H1 (cell line): ENCODE measurements around the gene RAMACL. TPM values are rescaled to one million over a fixed set of nuclear protein-coding genes. Genes with fewer than 3 reads are reported as not detected.

ENCODE experiments used
- CTCF ChIA-PET: fragments of 300-600 bp; sonication (Branson Sonifier 250); formaldehyde crosslinking; loops from one replicate; lab custom pipeline; 2021; ENCODE audit not compliant: partially characterized antibody; lab: Charles Lee
- POLR2A ChIA-PET: fragments of 300-600 bp; sonication (Branson Sonifier 250); formaldehyde crosslinking; loops from one replicate; lab custom pipeline; 2021; ENCODE audit warnings: inconsistent platforms; ENCODE audit not compliant: partially characterized antibody; lab: Charles Lee
- DNase-seq, 2 experiments: peaks; one replicate each; pipeline versions ENCODE4 v3.0.0 to v3.0.0-alpha.2; 2010 to 2022; ENCODE audit warnings: low spot score in 2 of 2, low read depth in 1 of 2, mixed read lengths in 1 of 2
- FAIRE-seq: peaks from 2 replicates; lab custom pipeline; 2011; peaks lifted over from hg19 to GRCh38; lab: Jason Lieb, UNC
- H2AFZ ChIP-seq: 2 replicates; pipeline ENCODE4 v1.8.1; 2012; ENCODE audit warnings: low read length, inconsistent platforms
- H2AK5ac ChIP-seq: 2 replicates; pipeline ENCODE4 v1.6.1; 2013; ENCODE audit warnings: low read depth, low read length
- H2BK120ac ChIP-seq: replicated peaks from 2 replicates; pipeline ENCODE3; 2013; ENCODE audit warnings: low read depth, low read length, inconsistent platforms
- H2BK12ac ChIP-seq: 2 replicates; pipeline ENCODE4 v1.6.1; 2013; ENCODE audit warnings: low read depth, low read length
- H2BK15ac ChIP-seq: 2 replicates; pipeline ENCODE4 v1.6.1; 2013; ENCODE audit warnings: low read length
- H2BK20ac ChIP-seq: 2 replicates; pipeline ENCODE4 v1.6.1; 2013; ENCODE audit warnings: low read length
- H2BK5ac ChIP-seq: 2 replicates; pipeline ENCODE4 v1.6.1; 2013; ENCODE audit warnings: low read depth, low read length
- H3K14ac ChIP-seq: 2 replicates; pipeline ENCODE4 v1.6.1; 2013; ENCODE audit warnings: inconsistent platforms; ENCODE audit not compliant: insufficient read length
- H3K18ac ChIP-seq: 2 replicates; pipeline ENCODE4 v1.6.1; 2013; ENCODE audit warnings: low read length; ENCODE audit errors: extremely low read depth
- H3K23ac ChIP-seq: 2 replicates; pipeline ENCODE4 v1.6.1; 2013; ENCODE audit warnings: inconsistent platforms; ENCODE audit not compliant: insufficient read length
- H3K23me2 ChIP-seq: 2 replicates; pipeline ENCODE4 v1.6.1; 2013; ENCODE audit warnings: low read depth, low read length
- H3K27ac ChIP-seq: 2 replicates; pipeline ENCODE4 v1.6.1; 2011; ENCODE audit warnings: low read depth, low read length, inconsistent platforms
- H3K27me3 ChIP-seq, 4 experiments: replicated peaks in 1 of 4; 1 replicate in 1 of 4; 2 replicates in 3 of 4; pipeline versions ENCODE4 v1.6.1 to v1.8.1; 2011 to 2013; ENCODE audit warnings: low read length in 3 of 4, mild to moderate bottlenecking in 3 of 4, inconsistent platforms in 2 of 4, mixed read lengths in 2 of 4, moderate library complexity in 1 of 4; ENCODE audit not compliant: control insufficient read depth in 3 of 4, insufficient read depth in 3 of 4; ENCODE audit errors: extremely low read depth in 1 of 4
- H3K36me3 ChIP-seq, 4 experiments: 2 replicates each; pipeline versions ENCODE4 v1.6.1 to v1.8.1; 2011 to 2013; ENCODE audit warnings: mild to moderate bottlenecking in 4 of 4, low read length in 3 of 4, moderate library complexity in 2 of 4, control low read depth in 1 of 4, inconsistent platforms in 1 of 4; ENCODE audit not compliant: insufficient read depth in 4 of 4, control insufficient read depth in 2 of 4
- H3K4ac ChIP-seq: replicated peaks from 2 replicates; pipeline ENCODE3; 2013; ENCODE audit warnings: low read length, low read depth, mixed read lengths, inconsistent platforms; ENCODE audit not compliant: insufficient read length
- H3K4me1 ChIP-seq, 4 experiments: replicated peaks in 1 of 4; 1 replicate in 1 of 4; 2 replicates in 3 of 4; pipeline versions ENCODE4 v1.6.1 to v1.8.1; 2011 to 2013; ENCODE audit warnings: low read length in 3 of 4, inconsistent platforms in 2 of 4, mixed read lengths in 1 of 4; ENCODE audit not compliant: insufficient read depth in 4 of 4, control insufficient read depth in 3 of 4
- H3K4me2 ChIP-seq, 2 experiments: 2 replicates each; pipeline versions ENCODE4 v1.6.1 to v1.8.1; 2011 to 2013; ENCODE audit warnings: low read depth in 2 of 2, low read length in 2 of 2, control low read depth in 1 of 2, inconsistent platforms in 1 of 2, mild to moderate bottlenecking in 1 of 2; ENCODE audit not compliant: insufficient read depth in 1 of 2
- H3K4me3 ChIP-seq, 4 experiments: fragments of 200-600, 300-600 bp in 1 of 4; sonication (generic), shearing (Covaris generic), sonication (Bioruptor Twin) in 1 of 4; 2 replicates each; pipeline versions ENCODE4 v1.5.1 to v1.8.1; 2011 to 2016; ENCODE audit warnings: low read length in 4 of 4, low read depth in 3 of 4, control low read depth in 2 of 4, inconsistent platforms in 2 of 4, mild to moderate bottlenecking in 2 of 4, mixed read lengths in 1 of 4, moderate library complexity in 1 of 4; ENCODE audit not compliant: insufficient read depth in 2 of 4; ENCODE audit errors: extremely low read depth in 1 of 4
- H3K56ac ChIP-seq: replicated peaks from 2 replicates; pipeline ENCODE3; 2013; ENCODE audit warnings: low read depth, mild to moderate bottlenecking, mixed read lengths, low read length, inconsistent platforms; ENCODE audit not compliant: insufficient read length
- H3K79me1 ChIP-seq: 2 replicates; pipeline ENCODE4 v1.6.1; 2013; ENCODE audit warnings: low read depth, low read length, control low read depth
- H3K79me2 ChIP-seq, 2 experiments: 2 replicates each; pipeline versions ENCODE4 v1.6.1 to v1.8.1; 2012 to 2013; ENCODE audit warnings: low read length in 2 of 2, mild to moderate bottlenecking in 2 of 2, inconsistent platforms in 1 of 2; ENCODE audit not compliant: insufficient read depth in 2 of 2, control insufficient read depth in 1 of 2
- H3K9ac ChIP-seq, 4 experiments: replicated peaks in 1 of 4; 1 replicate in 1 of 4; 2 replicates in 3 of 4; pipeline versions ENCODE4 v1.6.1 to v1.8.1; 2011 to 2013; ENCODE audit warnings: low read depth in 3 of 4, low read length in 3 of 4, control low read depth in 2 of 4, mild to moderate bottlenecking in 2 of 4, moderate library complexity in 2 of 4, inconsistent platforms in 1 of 4; ENCODE audit errors: extremely low read depth in 1 of 4
- H3K9me3 ChIP-seq, 2 experiments: 2 replicates each; pipeline versions ENCODE4 v1.6.1 to v1.8.1; 2012 to 2013; ENCODE audit warnings: mild to moderate bottlenecking in 2 of 2, moderate library complexity in 2 of 2, control low read depth in 1 of 2, inconsistent platforms in 1 of 2, low read depth in 1 of 2, low read length in 1 of 2, mixed read lengths in 1 of 2; ENCODE audit not compliant: insufficient read depth in 2 of 2
- H4K20me1 ChIP-seq, 2 experiments: replicated peaks in 1 of 2; 2 replicates each; pipeline versions ENCODE3 to v1.8.1; 2011 to 2013; ENCODE audit warnings: inconsistent platforms in 2 of 2, low read length in 2 of 2, mild to moderate bottlenecking in 1 of 2; ENCODE audit not compliant: insufficient read depth in 2 of 2, control insufficient read depth in 1 of 2
- H4K5ac ChIP-seq: 2 replicates; pipeline ENCODE4 v1.6.1; 2013; ENCODE audit warnings: low read length, low read depth, mixed read lengths, inconsistent platforms; ENCODE audit not compliant: insufficient read length
- H4K8ac ChIP-seq: 2 replicates; pipeline ENCODE4 v1.8.0; 2013; ENCODE audit warnings: mild to moderate bottlenecking, moderate library complexity, low read length, inconsistent platforms; ENCODE audit not compliant: insufficient read depth; ENCODE audit errors: extremely low read depth
- H4K91ac ChIP-seq: replicated peaks from 2 replicates; pipeline ENCODE3; 2013; ENCODE audit warnings: low read length, mixed read lengths, inconsistent platforms; ENCODE audit not compliant: insufficient read length
- GABPA ChIP-seq: IDR thresholded peaks from 2 replicates; pipeline ENCODE4 v1.6.1; 2011; ENCODE audit warnings: mild to moderate bottlenecking, low read length, moderate library complexity, borderline replicate concordance; ENCODE audit not compliant: insufficient read depth
- KDM1A ChIP-seq: fragments of 200-600, 300-600 bp; sonication (generic); IDR thresholded peaks from 2 replicates; pipeline ENCODE4 v1.7.1; 2016; ENCODE audit warnings: mild to moderate bottlenecking, low read length, borderline replicate concordance
- NRF1 ChIP-seq: IDR thresholded peaks from 2 replicates; pipeline ENCODE4 v1.6.1; 2011; ENCODE audit warnings: mild to moderate bottlenecking, low read depth, low read length, improper control_type of control experiment
- RFX5 ChIP-seq: IDR thresholded peaks from 2 replicates; pipeline ENCODE4 v1.6.1; 2011; ENCODE audit warnings: low read depth, low read length, improper control_type of control experiment, borderline replicate concordance
- WGBS, 2 experiments: shearing (Covaris generic) in 1 of 2; methylation state at CpG; one replicate each; pipeline versions ENCODE4 v1.1.6 to v1.1.7; 2013 to 2015; ENCODE audit warnings: low lambda C conversion rate in 2 of 2, mixed read lengths in 2 of 2, inconsistent platforms in 1 of 2, low coverage in 1 of 2, missing lambda C conversion rate in 1 of 2; ENCODE audit not compliant: insufficient replicate concordance in 2 of 2, insufficient coverage in 1 of 2, insufficient read length in 1 of 2; ENCODE audit errors: extremely low coverage in 1 of 2, missing lambda C conversion rate in 1 of 2; 5-methylcytosine and 5-hydroxymethylcytosine counted together
- polyA plus RNA-seq, 7 experiments: library from polyadenylated mRNA; depleted of rRNA in 3 of 7; stranded (reverse) in 5 of 7; unstranded in 2 of 7; fragments of >200 nt in 5 of 7; fragments of 200-250 nt in 2 of 7; gene quantifications; 1 replicate in 5 of 7; 2 replicates in 1 of 7; 4 replicates in 1 of 7; pipeline versions ENCODE4 v1.2.1 to v1.2.3, GENCODE V29; 2011 to 2013; ENCODE audit warnings: missing spikeins in 2 of 7, mixed read lengths in 2 of 7
- total RNA-seq: library from RNA; stranded (reverse); fragmentation: NEBNext Ultra II Directional; extraction: Animal tissue kit (Norgen Biotek cat#: 25700); gene quantifications from 2 replicates; pipeline ENCODE4 v1.2.1, GENCODE V29; 2021

RAMACL gene
- total and polyA plus RNA-seq, 2 of the 8 experiments (the other 6 are each of a cell fraction or from before 2014, with no cell fraction given), result 0.23 to 0.97 TPM

- FAIRE-seq, result peak; percentile 39
- 84% methylated on average over 22 of the region's 22 CpGs; no CpG with 5 or more reads in 1 of the 2 experiments for WGBS, 2 experiments
- Histone ChIP-seq H3K4me1 (peaks cover 11 to 16% (median 14%) of the 10 kb centered on the region in 4 experiments), H2BK120ac (no peak overlapping the region), H3K79me2 (peaks cover 0 to 23% of the 10 kb centered on the region in 2 experiments; a peak in 2 of 4 replicates), H3K23ac (no peak overlapping the region), H4K91ac (no peak overlapping the region), H3K4ac (no peak overlapping the region), H2BK20ac (no peak overlapping the region), H3K56ac (no peak overlapping the region)
- TF ChIP-seq KDM1A (no peak), RFX5 (no peak), NRF1 (no peak), GABPA (no peak)
- TF ChIP-seq, all 59 proteins: peak for 0
- Histone ChIP-seq H3K9ac (no peak overlapping the region; a peak in 1 of 7 replicates), H3K27ac (no peak overlapping the region), H3K27me3 (no peaks in the 10 kb centered on the region; a peak in 1 of 7 replicates), H4K20me1 (peaks cover 0 to 1% of the 10 kb centered on the region in 2 experiments), H2BK15ac (no peak overlapping the region), H4K8ac (no peak overlapping the region), H2BK5ac (no peak overlapping the region), H2BK12ac (no peak overlapping the region), H3K9me3 (0 out of 4 replicates have a peak, but pooled peaks cover 0 to 2% of the 10 kb centered on the region in 2 experiments), H4K5ac (no peak overlapping the region), H3K36me3 (no peaks in the 10 kb centered on the region), H3K4me3 (no peak overlapping the region), H3K18ac (no peak overlapping the region), H2AFZ (no peak overlapping the region), H3K4me2 (no peak overlapping the region), H3K23me2 (no peaks in the 10 kb centered on the region), H3K14ac (no peak overlapping the region), H2AK5ac (no peak overlapping the region), H3K79me1 (peaks cover 10% of the 10 kb centered on the region; the same call in 1 of the 2 replicates)
- no peak for DNase-seq
- ChIA-PET POLR2A (no interaction called here), CTCF (interaction anchor here (1.8 kb wide), 1 partner anchor 91 kb away, joined by 3 read pairs; no protein-coding TSS in a partner anchor)
Measured at GRCh38 chr6:166570929-166571713, 15.4 kb downstream of the RAMACL start.
